ENCODE data around the gene FBXL4.
A peak's percentile ranks its signal among the peaks of the same experiment; 100 is the strongest.

The FBXL4 gene

GRCh38 chr6:98825600-98826230 is 122.0 kb downstream of the FBXL4 start:
- H3K4me3 Mint-ChIP-seq, result no peak overlapping the region
- H3K36me3 Mint-ChIP-seq (ENCODE audit: low read depth), result no peaks in the 10 kb centered on the region
- H3K4me1 Mint-ChIP-seq (ENCODE audit: low read depth), result peaks cover 18% of the 10 kb centered on the region
- H3K27me3 Mint-ChIP-seq, result peaks cover 88% of the 10 kb centered on the region
- H3K9me3 Mint-ChIP-seq, result no peaks in the 10 kb centered on the region
- intact Hi-C loops (cut with micrococcal nuclease), result no loop called here
- H3K27ac Mint-ChIP-seq, result no peak overlapping the region

GRCh38 chr6:98824902-98825599 is 122.7 kb downstream of the FBXL4 start:
- Mint-ChIP-seq H3K27me3 (peaks cover 84% of the 10 kb centered on the region), H3K27ac (no peak overlapping the region), H3K4me1 (ENCODE audit: low read depth) (peaks cover 18% of the 10 kb centered on the region), H3K36me3 (ENCODE audit: low read depth) (no peaks in the 10 kb centered on the region), H3K4me3 (no peak overlapping the region), H3K9me3 (no peaks in the 10 kb centered on the region)
- intact Hi-C loops (cut with micrococcal nuclease), result no loop called here

GRCh38 chr6:98824162-98824901 is 123.4 kb downstream of the FBXL4 start:
- Mint-ChIP-seq H3K4me3 (peak overlapping the region; percentile 32), H3K27me3 (peaks cover 83% of the 10 kb centered on the region), H3K27ac (no peak overlapping the region), H3K4me1 (ENCODE audit: low read depth) (peaks cover 17% of the 10 kb centered on the region), H3K36me3 (ENCODE audit: low read depth) (no peaks in the 10 kb centered on the region), H3K9me3 (no peaks in the 10 kb centered on the region)
- intact Hi-C loops (cut with micrococcal nuclease), result no loop called here

GRCh38 chr6:98823428-98824161 is 124.2 kb downstream of the FBXL4 start:
- Mint-ChIP-seq H3K4me1 (ENCODE audit: low read depth) (peaks cover 12% of the 10 kb centered on the region), H3K27ac (no peak overlapping the region), H3K36me3 (ENCODE audit: low read depth) (no peaks in the 10 kb centered on the region), H3K9me3 (no peaks in the 10 kb centered on the region), H3K4me3 (peak overlapping the region; percentile 32), H3K27me3 (peaks cover 80% of the 10 kb centered on the region)
- intact Hi-C loops (cut with micrococcal nuclease), result no loop called here

GRCh38 chr6:98821756-98822405 is 125.9 kb downstream of the FBXL4 start:
- H3K27me3 Mint-ChIP-seq, result peaks cover 65% of the 10 kb centered on the region
- H3K9me3 Mint-ChIP-seq, result no peaks in the 10 kb centered on the region
- H3K27ac Mint-ChIP-seq, result no peak overlapping the region
- no peak overlapping the region for H3K4me3 Mint-ChIP-seq
- H3K4me1 Mint-ChIP-seq (ENCODE audit: low read depth), result peaks cover 6% of the 10 kb centered on the region
- no peaks in the 10 kb centered on the region for H3K36me3 Mint-ChIP-seq (ENCODE audit: low read depth)
- intact Hi-C loops (cut with micrococcal nuclease), result no loop called here

Data from dendritic cell treated with granulocyte-macrophage colony-stimulating factor and Interleukin-4, amounts not matched to agents 40 ng/mL and 50 ng/mL, for 4 days (primary cell).